AG04450 (cell line): ENCODE measurements around the gene DZANK1. TPM values are rescaled to one million over a fixed set of nuclear protein-coding genes. Genes with fewer than 3 reads are reported as not detected.

Experiments used
- CTCF ChIA-PET: fragments of 300-600, 350-600 bp; formaldehyde crosslinking; extraction: SDS; loops from one replicate; lab custom pipeline; 2022; ENCODE audit warnings: antibody characterized with exemption, inconsistent platforms; lab: Charles Lee
- POLR2A ChIA-PET: fragments of 350-600 bp; formaldehyde crosslinking; extraction: SDS; loops from one replicate; lab custom pipeline; 2021; ENCODE audit warnings: antibody characterized with exemption, inconsistent platforms; lab: Yijun Ruan, JAX
- DNase-seq: peaks from one replicate; pipeline ENCODE4 v3.0.0-alpha.2; 2011; ENCODE audit warnings: low read depth, low spot score
- H3K27ac ChIP-seq: one replicate; pipeline ENCODE4 v1.5.1; 2012; ENCODE audit warnings: low read depth, low read length, control low read depth
- H3K27me3 ChIP-seq: one replicate; pipeline ENCODE4 v1.6.0; 2012; ENCODE audit warnings: low read length; ENCODE audit not compliant: control insufficient read depth, insufficient read depth
- H3K4me3 ChIP-seq: 2 replicates; pipeline ENCODE4 v1.5.1; 2011; ENCODE audit warnings: mild to moderate bottlenecking, low read depth, low read length, control low read depth
- H3K9me3 ChIP-seq: 2 replicates; pipeline ENCODE4 v1.5.1; 2012; ENCODE audit warnings: low read length; ENCODE audit not compliant: control insufficient read depth, insufficient read depth
- CTCF ChIP-seq: IDR thresholded peaks from 2 replicates; pipeline ENCODE4 v1.5.1; 2011; ENCODE audit warnings: low read depth, low read length, control low read depth, inconsistent platforms
- polyA plus RNA-seq: library from polyadenylated mRNA; depleted of rRNA; stranded (reverse); fragments of >200 nt; gene quantifications from 2 replicates; pipeline ENCODE4 v1.2.3, GENCODE V29; 2011

DZANK1 gene
- polyA plus RNA-seq, 1 experiment = 1.8 TPM

- Histone ChIP-seq H3K27me3 (no peaks in the 10 kb centered on the region), H3K4me3 (no peak overlapping the region), H3K27ac (no peak overlapping the region), H3K9me3 (no peaks in the 10 kb centered on the region)
- DNase-seq = no peak
- ChIA-PET POLR2A (no interaction called here), CTCF (no interaction called here)
- TF ChIP-seq CTCF = no peak
These were observed 39.6 kb downstream of the DZANK1 start for GRCh38 chr20:18427214-18427613.

- ChIA-PET POLR2A (no interaction called here), CTCF (no interaction called here)
- Histone ChIP-seq H3K27ac (no peak overlapping the region), H3K27me3 (no peaks in the 10 kb centered on the region), H3K9me3 (no peaks in the 10 kb centered on the region), H3K4me3 (no peak overlapping the region)
- DNase-seq = no peak
- no peak for TF ChIP-seq CTCF
These were observed 45.2 kb downstream of the DZANK1 start for GRCh38 chr20:18421608-18422007.

GRCh38 chr20:18416486-18416885 is 50.3 kb downstream of the DZANK1 start:
- no peak for TF ChIP-seq CTCF
- CTCF ChIA-PET = no interaction called here
- POLR2A ChIA-PET = no interaction called here

GRCh38 chr20:18414140-18414539 is 52.7 kb downstream of the DZANK1 start:
- Histone ChIP-seq H3K9me3 (no peaks in the 10 kb centered on the region), H3K27ac (no peak overlapping the region), H3K4me3 (no peak overlapping the region), H3K27me3 (no peaks in the 10 kb centered on the region)
- CTCF ChIA-PET = interaction anchor here (0.7 to 2.1 kb wide), 7 partner anchors 16 to 690 kb away, joined by 3 to 8 read pairs (median 4); partner anchors contain the start of genes DZANK1 and POLR3F
- no peak for DNase-seq
- POLR2A ChIA-PET = no interaction called here
- TF ChIP-seq CTCF = no peak

More at GRCh38 chr20:18416486-18416885, 50.3 kb downstream of the DZANK1 start:
- Histone ChIP-seq H3K4me3 (no peak overlapping the region), H3K27me3 (no peaks in the 10 kb centered on the region), H3K27ac (no peak overlapping the region), H3K9me3 (no peaks in the 10 kb centered on the region)
- DNase-seq = no peak

- CTCF ChIA-PET = interaction anchor here (0.7 to 2.4 kb wide), 9 partner anchors 18 to 1249 kb away, joined by 3 to 9 read pairs (median 5); partner anchors contain the start of genes DZANK1 and POLR3F
These were observed 54.5 kb downstream of the DZANK1 start for GRCh38 chr20:18412221-18412901.

More at GRCh38 chr20:18412221-18412901, 54.5 kb downstream of the DZANK1 start:
- TF ChIP-seq CTCF = no peak; the same call in 1 of the 2 replicates
- no peak for DNase-seq
- H3K9me3 ChIP-seq = no peaks in the 10 kb centered on the region
- POLR2A ChIA-PET = no interaction called here
- H3K27me3 ChIP-seq = no peaks in the 10 kb centered on the region
- H3K4me3 ChIP-seq = no peak overlapping the region
- no peak overlapping the region for H3K27ac ChIP-seq
